DOHH2 (cell line): ENCODE data around the gene UNC79.

Source experiments
- H3F3A ChIP-seq: fragments of 200-600 bp; sonication (generic), shearing (Covaris generic); 2 replicates; pipeline ENCODE4 v1.6.0; 2016; ENCODE audit warnings: antibody characterized with exemption, mild to moderate bottlenecking; ENCODE audit not compliant: control insufficient read depth, insufficient read depth
- H3K27ac ChIP-seq: fragments of 200-600 bp; sonication (generic); 2 replicates; pipeline ENCODE4 v1.5.1; 2014; ENCODE audit warnings: low read depth, mild to moderate bottlenecking, low read length, moderate library complexity
- H3K27me3 ChIP-seq: fragments of 200-600 bp; sonication (generic); 2 replicates; pipeline ENCODE4 v1.6.1; 2014; ENCODE audit warnings: mild to moderate bottlenecking, low read length, mixed read lengths; ENCODE audit not compliant: control insufficient read depth
- H3K36me3 ChIP-seq: fragments of 200-600 bp; sonication (generic); 2 replicates; pipeline ENCODE4 v1.6.1; 2014; ENCODE audit warnings: mild to moderate bottlenecking, low read length, moderate library complexity, mixed read lengths; ENCODE audit not compliant: control insufficient read depth
- H3K4me1 ChIP-seq: fragments of 200-600 bp; sonication (generic); 2 replicates; pipeline ENCODE4 v1.6.1; 2014; ENCODE audit warnings: mild to moderate bottlenecking, low read length, mixed read lengths; ENCODE audit not compliant: control insufficient read depth
- H3K4me2 ChIP-seq: fragments of 200-600 bp; sonication (generic); 2 replicates; pipeline ENCODE4 v1.6.0; 2014; ENCODE audit warnings: mild to moderate bottlenecking, low read length, moderate library complexity
- H3K4me3 ChIP-seq: fragments of 200-600 bp; sonication (generic); 2 replicates; pipeline ENCODE4 v1.5.1; 2014; ENCODE audit warnings: mild to moderate bottlenecking, low read length, mixed read lengths
- H3K79me2 ChIP-seq: fragments of 200-600 bp; sonication (generic); 2 replicates; pipeline ENCODE4 v1.6.1; 2014; ENCODE audit warnings: mild to moderate bottlenecking, low read length, mixed read lengths; ENCODE audit not compliant: control insufficient read depth
- H3K9me2 ChIP-seq: fragments of 200-600 bp; sonication (generic); replicated peaks from 2 replicates; pipeline ENCODE4 v1.6.1; 2014; ENCODE audit warnings: mild to moderate bottlenecking, low read length, mixed read lengths; ENCODE audit not compliant: control insufficient read depth
- H3K9me3 ChIP-seq: fragments of 200-600 bp; sonication (generic); 2 replicates; pipeline ENCODE4 v1.6.1; 2014; ENCODE audit warnings: antibody characterized with exemption, low read length, mixed read lengths; ENCODE audit not compliant: control insufficient read depth, insufficient read depth
- H4K20me1 ChIP-seq: fragments of 200-600 bp; sonication (generic); 2 replicates; pipeline ENCODE4 v1.6.0; 2014; ENCODE audit warnings: low read depth, mild to moderate bottlenecking, antibody characterized with exemption, low read length, moderate library complexity; ENCODE audit not compliant: control insufficient read depth, insufficient read depth
- CTCF ChIP-seq: fragments of 200-600 bp; sonication (generic); IDR thresholded peaks from one replicate; pipeline ENCODE4 v1.5.1; 2014; ENCODE audit warnings: antibody characterized with exemption, mild to moderate bottlenecking, low read depth, low read length; ENCODE audit not compliant: poor library complexity, severe bottlenecking
- EZH2phosphoT487 ChIP-seq: fragments of 200-600 bp; sonication (generic); IDR thresholded peaks from 2 replicates; pipeline ENCODE4 v1.6.1; 2017; ENCODE audit warnings: borderline replicate concordance, mild to moderate bottlenecking, antibody characterized with exemption, low read length, moderate library complexity, mixed read lengths

Gene UNC79

GRCh38 chr14:93648440-93649168 is 217.9 kb downstream of the UNC79 start:
- H3K9me3 ChIP-seq = no peaks in the 10 kb centered on the region
- H3K36me3 ChIP-seq = no peaks in the 10 kb centered on the region
- H3K4me1 ChIP-seq = no peaks in the 10 kb centered on the region
- H3K79me2 ChIP-seq = no peaks in the 10 kb centered on the region
- H3K27ac ChIP-seq = no peak overlapping the region
- TF ChIP-seq EZH2phosphoT487 (no peak), CTCF (no peak)
- H4K20me1 ChIP-seq = no peaks in the 10 kb centered on the region
- H3K4me2 ChIP-seq = no peak overlapping the region
- no peaks in the 10 kb centered on the region for H3K9me2 ChIP-seq
- H3K4me3 ChIP-seq = no peak overlapping the region
- H3F3A ChIP-seq = no peaks in the 10 kb centered on the region
- H3K27me3 ChIP-seq = no peaks in the 10 kb centered on the region

- no peaks in the 10 kb centered on the region for H3F3A ChIP-seq
- TF ChIP-seq CTCF (no peak), EZH2phosphoT487 (no peak)
Observed at GRCh38 chr14:93654599-93654998, 223.9 kb downstream of the UNC79 start.

GRCh38 chr14:93655078-93655750 is 224.5 kb downstream of the UNC79 start:
- H4K20me1 ChIP-seq = no peaks in the 10 kb centered on the region
- H3K9me2 ChIP-seq = no peaks in the 10 kb centered on the region
- H3K27me3 ChIP-seq = peaks cover 5% of the 10 kb centered on the region; the same call in 1 of the 2 replicates
- H3K27ac ChIP-seq = no peak overlapping the region
- no peaks in the 10 kb centered on the region for H3F3A ChIP-seq
- H3K4me2 ChIP-seq = no peak overlapping the region
- H3K79me2 ChIP-seq = no peaks in the 10 kb centered on the region
- no peak overlapping the region for H3K4me3 ChIP-seq
- TF ChIP-seq EZH2phosphoT487 (no peak), CTCF (peak; percentile 71)
- H3K9me3 ChIP-seq = no peaks in the 10 kb centered on the region
- H3K36me3 ChIP-seq = no peaks in the 10 kb centered on the region
- no peaks in the 10 kb centered on the region for H3K4me1 ChIP-seq

More at GRCh38 chr14:93654599-93654998, 223.9 kb downstream of the UNC79 start:
- H3K36me3 ChIP-seq = no peaks in the 10 kb centered on the region
- H3K4me3 ChIP-seq = no peak overlapping the region
- no peaks in the 10 kb centered on the region for H3K79me2 ChIP-seq
- H4K20me1 ChIP-seq = no peaks in the 10 kb centered on the region
- H3K9me3 ChIP-seq = no peaks in the 10 kb centered on the region
- H3K27ac ChIP-seq = no peak overlapping the region
- no peak overlapping the region for H3K4me2 ChIP-seq
- no peaks in the 10 kb centered on the region for H3K4me1 ChIP-seq
- no peaks in the 10 kb centered on the region for H3K9me2 ChIP-seq
- 0 out of 2 replicates have a peak, but pooled peaks cover 2% of the 10 kb centered on the region for H3K27me3 ChIP-seq
